Esophagus muscularis mucosa (tissue), 4 donors: ENCODE data around the gene CDC25B. TPM values are rescaled to one million over a fixed set of nuclear protein-coding genes. Genes with fewer than 3 reads are reported as not detected.
"Not testable (repeated sequence)": the region's sequence is repeated elsewhere in the genome, so short reads cannot be mapped to it uniquely, and the experiment has no call there.

ENCODE experiments used
- DNase-seq: peaks from one replicate; pipeline ENCODE4 v3.0.0-alpha.2; 2017; ENCODE audit errors: extremely low spot score
- H3K27ac ChIP-seq, 4 donors: fragments of 200-600 bp; sonication (generic); replicated peaks in 1 of 4; 1 replicate in 3 of 4; 2 replicates in 1 of 4; pipeline ENCODE4 v1.5.1; 2016 to 2019; ENCODE audit warnings: mild to moderate bottlenecking in 1 of 4
- H3K27me3 ChIP-seq, 4 donors: fragments of 200-600 bp; sonication (generic); one replicate each; pipeline versions ENCODE4 v1.5.1 to v1.6.0; 2016 to 2019
- H3K36me3 ChIP-seq, 4 donors: fragments of 200-600 bp; sonication (generic); one replicate each; pipeline ENCODE4 v1.5.1; 2016 to 2019
- H3K4me1 ChIP-seq, 4 donors: fragments of 200-600 bp; sonication (generic); one replicate each; pipeline ENCODE4 v1.5.1; 2016 to 2019
- H3K4me3 ChIP-seq, 4 donors: fragments of 200-600 bp; sonication (generic); 1 replicate in 2 of 4; 2 replicates in 2 of 4; pipeline ENCODE4 v1.5.1; 2016 to 2019; ENCODE audit warnings: mild to moderate bottlenecking in 4 of 4, moderate library complexity in 1 of 4
- H3K9me3 ChIP-seq, 4 donors: fragments of 200-600 bp; sonication (generic); 1 replicate in 3 of 4; 2 replicates in 1 of 4; pipeline ENCODE4 v1.5.1; 2016 to 2019
- EP300 ChIP-seq: sonication (generic); formaldehyde crosslinking; IDR thresholded peaks from one replicate; pipeline ENCODE4 v1.6.1; 2017; ENCODE audit warnings: antibody characterized with exemption
- POLR2A ChIP-seq: fragments of 450-650 bp; IDR thresholded peaks from one replicate; pipeline ENCODE4 v1.6.1; 2017; ENCODE audit warnings: antibody characterized with exemption, moderate library complexity, mild to moderate bottlenecking, low read depth
- POLR2AphosphoS5 ChIP-seq, 2 donors: sonication (generic); formaldehyde crosslinking; IDR thresholded peaks; one replicate each; pipeline ENCODE4 v1.6.1; 2017; ENCODE audit warnings: antibody characterized with exemption in 2 of 2
- WGBS: methylation state at CpG from one replicate; pipeline ENCODE4 v1.1.5; 2018; 5-methylcytosine and 5-hydroxymethylcytosine counted together
- intact Hi-C: fragments of 100-400 bp; cut with DNase I; formaldehyde crosslinking; loops from one replicate; pipeline ENCODE4 v1.15.1; 2023
- total RNA-seq, 4 donors: library from RNA; depleted of rRNA; stranded (reverse); fragments of >200 nt; gene quantifications; one replicate each; pipeline versions ENCODE4 v1.1.0 to v1.2.1, GENCODE V29; 2016
- TF ChIP-seq, protein P1 (sequence below), 3 experiments: fragments of 200-600 bp in 2 of 3; fragments of 450-650 bp in 1 of 3; sonication (generic) in 2 of 3; IDR thresholded peaks; one replicate each; pipeline ENCODE4 v1.5.1; 2017 to 2019; ENCODE audit warnings: antibody characterized with exemption in 3 of 3, mild to moderate bottlenecking in 2 of 3, moderate library complexity in 1 of 3

CDC25B gene
- total RNA-seq, 4 donors from 2014 or later = 29.9 to 43.1 (median 35.6) TPM

DNA sequence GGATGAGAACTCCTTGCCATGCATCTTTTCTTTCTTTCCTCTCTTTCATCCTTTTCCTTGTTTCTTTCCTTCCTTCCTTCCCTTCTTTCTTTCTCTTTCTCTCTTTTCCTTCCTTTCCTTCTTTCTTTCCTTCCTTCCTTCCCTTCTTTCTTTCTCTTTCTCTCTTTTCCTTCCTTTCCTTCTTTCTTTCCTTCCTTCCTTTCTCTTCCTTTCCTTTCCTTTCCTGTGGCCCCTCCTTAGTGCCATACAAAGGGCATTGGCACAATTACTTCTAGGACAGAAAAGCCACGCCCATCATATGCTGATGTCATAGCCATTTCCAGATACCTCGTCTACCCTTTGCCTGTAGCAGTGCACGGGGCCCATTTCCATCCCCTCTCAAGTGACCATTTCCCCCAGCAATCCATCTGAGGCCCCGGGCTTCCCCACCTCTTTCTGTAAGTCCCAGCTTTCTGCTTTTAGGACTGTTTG is 7.4 kb upstream of the CDC25B start:
- peak overlapping the region in 2 of 4 donors; percentile 13 to 37 for H3K27ac ChIP-seq
- no peaks in the 10 kb centered on the region for H3K27me3 ChIP-seq
- peaks cover 28 to 43% (median 35%) of the 10 kb centered on the region in 4 donors for H3K4me1 ChIP-seq
- no peaks in the 10 kb centered on the region for H3K9me3 ChIP-seq
- TF ChIP-seq POLR2AphosphoS5 (IDR thresholded peaks at IDR 0.05) (no peak), POLR2A (no peak), EP300 (no peak)
- TF ChIP-seq, protein P1, sequence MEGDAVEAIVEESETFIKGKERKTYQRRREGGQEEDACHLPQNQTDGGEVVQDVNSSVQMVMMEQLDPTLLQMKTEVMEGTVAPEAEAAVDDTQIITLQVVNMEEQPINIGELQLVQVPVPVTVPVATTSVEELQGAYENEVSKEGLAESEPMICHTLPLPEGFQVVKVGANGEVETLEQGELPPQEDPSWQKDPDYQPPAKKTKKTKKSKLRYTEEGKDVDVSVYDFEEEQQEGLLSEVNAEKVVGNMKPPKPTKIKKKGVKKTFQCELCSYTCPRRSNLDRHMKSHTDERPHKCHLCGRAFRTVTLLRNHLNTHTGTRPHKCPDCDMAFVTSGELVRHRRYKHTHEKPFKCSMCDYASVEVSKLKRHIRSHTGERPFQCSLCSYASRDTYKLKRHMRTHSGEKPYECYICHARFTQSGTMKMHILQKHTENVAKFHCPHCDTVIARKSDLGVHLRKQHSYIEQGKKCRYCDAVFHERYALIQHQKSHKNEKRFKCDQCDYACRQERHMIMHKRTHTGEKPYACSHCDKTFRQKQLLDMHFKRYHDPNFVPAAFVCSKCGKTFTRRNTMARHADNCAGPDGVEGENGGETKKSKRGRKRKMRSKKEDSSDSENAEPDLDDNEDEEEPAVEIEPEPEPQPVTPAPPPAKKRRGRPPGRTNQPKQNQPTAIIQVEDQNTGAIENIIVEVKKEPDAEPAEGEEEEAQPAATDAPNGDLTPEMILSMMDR (IDR thresholded peaks at IDR 0.05) = no peak
- WGBS = 71% methylated on average over 4 of the region's 4 CpGs
- intact Hi-C loops = loop anchor here (1.0 to 5.0 kb wide), 2 partner anchors 58 to 294 kb away; partner anchors contain the start of gene MAVS
- H3K36me3 ChIP-seq = peaks cover 0 to 10% (median 5%) of the 10 kb centered on the region in 4 donors
- no peak for DNase-seq
- no peak overlapping the region for H3K4me3 ChIP-seq

DNA sequence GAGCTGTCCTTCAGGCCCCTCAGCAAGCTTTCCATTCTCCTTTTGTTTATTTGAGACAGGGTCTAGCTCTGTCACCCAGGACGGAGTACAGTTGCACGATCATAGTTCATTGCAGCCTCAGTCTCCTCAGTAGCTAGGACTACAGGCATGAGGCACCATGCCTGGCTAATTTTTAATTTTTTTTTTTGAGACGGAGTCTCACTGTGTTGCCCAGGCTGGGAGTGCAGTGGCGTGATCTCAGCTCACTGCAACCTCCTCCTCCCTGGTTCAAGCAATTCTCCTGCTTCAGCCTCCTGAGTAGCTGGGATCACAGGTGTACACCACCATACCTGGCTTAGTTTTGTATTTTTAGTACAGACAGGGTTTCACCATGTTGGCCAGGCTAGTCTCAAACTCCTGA is 6.9 kb upstream of the CDC25B start:
- H3K4me1 ChIP-seq = peaks cover 23 to 38% (median 30%) of the 10 kb centered on the region in 4 donors
- not testable (repeated sequence) for H3K27ac ChIP-seq, H3K36me3 ChIP-seq, DNase-seq, H3K4me3 ChIP-seq, H3K27me3 ChIP-seq, H3K9me3 ChIP-seq
- intact Hi-C loops = loop anchor here (5.0 kb wide), 1 partner anchor 293 kb away; no protein-coding TSS in a partner anchor
- WGBS = 99% methylated on average over 4 of the region's 4 CpGs

DNA sequence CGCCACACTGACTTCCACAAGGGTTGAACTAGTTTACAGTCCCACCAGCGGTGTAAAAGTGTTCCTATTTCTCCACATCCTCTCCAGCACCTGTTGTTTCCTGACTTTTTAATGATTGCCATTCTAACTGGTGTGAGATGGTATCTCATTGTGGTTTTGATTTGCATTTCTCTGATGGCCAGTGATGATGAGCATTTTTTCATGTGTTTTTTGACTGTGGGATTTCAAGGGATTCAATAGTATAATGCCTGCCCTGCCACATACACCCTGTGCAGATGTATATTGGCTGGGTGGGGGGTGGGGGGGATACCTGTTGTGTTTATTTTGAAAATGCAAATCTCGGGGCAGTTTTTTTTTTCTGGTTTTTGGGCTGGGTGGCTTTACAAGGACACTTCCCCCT is 1.9 kb upstream of the CDC25B start:
- not testable (repeated sequence) for H3K9me3 ChIP-seq

DNA sequence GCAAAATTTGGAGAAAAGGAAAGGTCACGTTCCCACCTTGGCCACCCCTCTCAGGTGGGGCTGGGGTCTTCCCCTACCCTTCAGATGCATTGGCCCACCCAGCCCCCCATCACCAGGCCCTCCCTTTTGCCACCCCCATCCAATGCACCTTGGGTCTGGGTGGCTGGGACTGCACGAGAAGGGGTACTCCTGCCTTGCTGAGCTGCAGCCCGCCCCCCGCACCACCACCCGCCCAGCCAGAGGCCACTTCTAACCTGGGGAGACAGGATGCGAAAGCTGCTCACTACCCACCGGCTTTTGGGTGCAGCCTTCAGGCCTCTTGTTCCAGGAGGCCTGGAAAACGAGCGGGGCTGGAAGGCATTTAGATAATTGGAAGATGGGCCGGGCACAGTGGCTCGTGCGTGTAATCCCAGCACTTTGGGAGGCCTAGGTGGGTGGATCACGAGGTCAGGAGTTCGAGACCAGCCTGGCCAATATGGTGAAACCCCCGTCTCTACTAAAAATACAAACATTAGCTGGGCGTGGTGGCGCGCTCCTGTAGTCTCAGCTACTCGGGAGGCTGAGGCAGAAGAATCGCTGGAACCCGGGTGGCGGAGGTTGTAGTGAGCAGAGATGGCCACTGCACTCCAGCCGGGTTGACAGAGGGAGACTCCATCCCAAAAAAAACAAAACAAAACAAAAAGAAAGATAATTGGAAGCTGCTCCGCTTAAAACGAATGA is 1.2 kb upstream of the CDC25B start:
- WGBS = 77% methylated on average over 24 of the region's 25 CpGs
- peak overlapping the region; percentile 95 to 99 (median 98) for H3K27ac ChIP-seq

More for the DNA sequence above, 1.9 kb upstream of the CDC25B start:
- DNase-seq, H3K4me3 ChIP-seq, intact Hi-C loops, H3K27me3 ChIP-seq: not testable (repeated sequence)
- Histone ChIP-seq H3K27ac (peak overlapping the region in 3 of 4 donors; percentile 96 to 99 (median 99)), H3K36me3 (peaks cover 0 to 16% (median 5%) of the 10 kb centered on the region in 4 donors), H3K4me1 (peaks cover 13 to 41% (median 39%) of the 10 kb centered on the region in 4 donors)
- WGBS = 94% methylated on average over 1 of the region's 3 CpGs

DNA sequence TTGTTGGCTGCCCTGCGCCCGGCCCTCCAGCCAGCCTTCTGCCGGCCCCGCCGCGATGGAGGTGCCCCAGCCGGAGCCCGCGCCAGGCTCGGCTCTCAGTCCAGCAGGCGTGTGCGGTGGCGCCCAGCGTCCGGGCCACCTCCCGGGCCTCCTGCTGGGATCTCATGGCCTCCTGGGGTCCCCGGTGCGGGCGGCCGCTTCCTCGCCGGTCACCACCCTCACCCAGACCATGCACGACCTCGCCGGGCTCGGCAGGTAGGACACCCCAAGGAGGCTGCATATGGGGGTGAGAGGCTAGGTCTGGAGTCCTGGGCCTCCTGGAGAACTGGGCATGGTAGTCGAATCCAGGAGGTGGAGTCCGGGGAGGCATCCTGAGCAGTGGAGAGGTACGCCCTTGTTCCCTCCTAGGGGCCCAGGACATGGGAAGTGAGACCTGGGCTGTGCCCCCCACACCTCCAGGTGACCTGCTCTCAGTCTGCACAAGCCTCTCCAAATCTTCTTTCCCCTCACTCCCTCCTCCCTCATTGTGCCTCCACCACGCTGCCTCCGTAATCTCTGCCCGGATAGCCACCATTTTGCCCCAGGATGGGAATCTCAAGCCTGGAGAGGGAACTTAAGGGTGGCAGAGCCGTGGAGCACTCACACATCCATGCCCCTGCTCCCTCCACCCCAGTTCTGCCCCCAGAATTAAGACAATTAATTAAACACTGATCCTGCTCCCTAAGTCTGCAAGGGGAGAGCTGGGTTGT is 541 bp downstream of the CDC25B start:
- H3K27ac ChIP-seq = peak overlapping the region; percentile 95 to 99 (median 98)
- H3K4me3 ChIP-seq = peak overlapping the region; percentile 63 to 81 (median 66)
- peaks cover 15 to 57% (median 56%) of the 10 kb centered on the region in 4 donors for H3K4me1 ChIP-seq
- no peaks in the 10 kb centered on the region for H3K27me3 ChIP-seq
- intact Hi-C loops = no loop called here
- WGBS = 33% methylated on average over 7 of the region's 33 CpGs
- peaks cover 9 to 38% (median 24%) of the 10 kb centered on the region in 4 donors for H3K36me3 ChIP-seq
- H3K9me3 ChIP-seq = no peaks in the 10 kb centered on the region
- no peak for DNase-seq
- no peak for TF ChIP-seq POLR2AphosphoS5 (IDR thresholded peaks at IDR 0.05)
- TF ChIP-seq EP300 = no peak
- no peak for TF ChIP-seq POLR2A
- TF ChIP-seq, protein P1 (IDR thresholded peaks at IDR 0.05) = no peak

More for the DNA sequence above, 1.2 kb upstream of the CDC25B start:
- intact Hi-C loops = no loop called here
- H3K36me3 ChIP-seq = peaks cover 0 to 20% (median 7%) of the 10 kb centered on the region in 4 donors
- no peaks in the 10 kb centered on the region for H3K9me3 ChIP-seq
- H3K4me3 ChIP-seq = peak overlapping the region; percentile 63 to 81 (median 66)
- H3K4me1 ChIP-seq = peaks cover 15 to 48% (median 46%) of the 10 kb centered on the region in 4 donors
- H3K27me3 ChIP-seq = no peaks in the 10 kb centered on the region
- no peak for DNase-seq
- no peak for TF ChIP-seq POLR2A
- no peak for TF ChIP-seq POLR2AphosphoS5 (IDR thresholded peaks at IDR 0.05)
- TF ChIP-seq EP300 = no peak
- TF ChIP-seq, protein P1 (IDR thresholded peaks at IDR 0.05) = no peak
